Keratinocyte (primary cell): ENCODE results near the gene CCSER1. TPM values are rescaled to one million over a fixed set of nuclear protein-coding genes. Genes with fewer than 3 reads are reported as not detected.

Experiments used
- DNase-seq: peaks from one replicate; pipeline ENCODE4 v3.0.0-alpha.2; 2011; ENCODE audit warnings: low read depth, missing footprints, low spot score
- FAIRE-seq: peaks from 2 replicates; lab custom pipeline; 2011; peaks lifted over from hg19 to GRCh38; lab: Jason Lieb, UNC
- H2AFZ ChIP-seq: 2 replicates; pipeline ENCODE4 v1.6.0; 2012; ENCODE audit warnings: low read length, control low read depth, inconsistent platforms; ENCODE audit not compliant: control insufficient read depth
- H3K27ac ChIP-seq: 2 replicates; pipeline ENCODE4 v1.5.1; 2011; ENCODE audit warnings: low read length; ENCODE audit not compliant: control insufficient read depth, insufficient read depth
- H3K27me3 ChIP-seq: 3 replicates; pipeline ENCODE4 v1.6.0; 2011; ENCODE audit warnings: low read length; ENCODE audit not compliant: control insufficient read depth, insufficient read depth; ENCODE audit errors: extremely low read depth
- H3K36me3 ChIP-seq, 2 experiments: 2 replicates in 1 of 2; 3 replicates in 1 of 2; pipeline ENCODE4 v1.5.1; 2011; ENCODE audit warnings: low read length in 2 of 2, mild to moderate bottlenecking in 1 of 2; ENCODE audit not compliant: control insufficient read depth in 2 of 2, insufficient read depth in 2 of 2; ENCODE audit errors: extremely low read depth in 1 of 2
- H3K4me1 ChIP-seq: 3 replicates; pipeline ENCODE4 v1.5.1; 2011; ENCODE audit warnings: low read length; ENCODE audit not compliant: control insufficient read depth, insufficient read depth; ENCODE audit errors: extremely low read depth
- H3K4me2 ChIP-seq: 3 replicates; pipeline ENCODE4 v1.6.0; 2011; ENCODE audit warnings: low read depth, low read length; ENCODE audit not compliant: control insufficient read depth, insufficient read depth; ENCODE audit errors: extremely low read depth
- H3K4me3 ChIP-seq, 3 experiments: fragments of 200-600 bp in 1 of 3; sonication (generic) in 1 of 3; 2 replicates in 2 of 3; 3 replicates in 1 of 3; pipeline ENCODE4 v1.5.1; 2011 to 2016; ENCODE audit warnings: low read length in 3 of 3, mild to moderate bottlenecking in 3 of 3, control low read depth in 2 of 3, inconsistent platforms in 1 of 3, low read depth in 1 of 3, mixed read lengths in 1 of 3, mixed run types in 1 of 3, moderate library complexity in 1 of 3; ENCODE audit not compliant: control insufficient read depth in 2 of 3, insufficient read depth in 2 of 3; ENCODE audit errors: extremely low read depth in 1 of 3
- H3K79me2 ChIP-seq: 2 replicates; pipeline ENCODE4 v1.6.0; 2012; ENCODE audit warnings: low read length; ENCODE audit not compliant: control insufficient read depth, insufficient read depth
- H3K9ac ChIP-seq: 3 replicates; pipeline ENCODE4 v1.6.0; 2011; ENCODE audit warnings: low read length; ENCODE audit not compliant: control insufficient read depth, insufficient read depth; ENCODE audit errors: extremely low read depth
- H3K9me1 ChIP-seq: 3 replicates; pipeline ENCODE4 v1.6.0; 2011; ENCODE audit warnings: low read length; ENCODE audit not compliant: control insufficient read depth, insufficient read depth; ENCODE audit errors: extremely low read depth
- H3K9me3 ChIP-seq: 2 replicates; pipeline ENCODE4 v1.5.1; 2012; ENCODE audit warnings: low read depth, low read length; ENCODE audit not compliant: control insufficient read depth
- H4K20me1 ChIP-seq: 3 replicates; pipeline ENCODE4 v1.6.0; 2011; ENCODE audit warnings: low read length; ENCODE audit not compliant: control insufficient read depth, insufficient read depth; ENCODE audit errors: extremely low read depth
- CTCF ChIP-seq, 3 experiments: IDR thresholded peaks in 1 of 3; conservative IDR thresholded peaks in 1 of 3; optimal IDR thresholded peaks in 1 of 3; 2 replicates in 2 of 3; 3 replicates in 1 of 3; pipeline versions ENCODE3 to v1.5.1; 2011; ENCODE audit warnings: low read length in 3 of 3, mild to moderate bottlenecking in 3 of 3, moderate library complexity in 2 of 3, control low read depth in 1 of 3, inconsistent platforms in 1 of 3; ENCODE audit not compliant: insufficient read depth in 2 of 3; ENCODE audit errors: extremely low read depth in 1 of 3
- EZH2 ChIP-seq: IDR thresholded peaks from one replicate; pipeline ENCODE4 v1.6.1; 2012; ENCODE audit warnings: inconsistent platforms, mild to moderate bottlenecking, low read length, moderate library complexity
- dilution Hi-C: fragments of 300-500 bp; cut with MboI; formaldehyde crosslinking; loops from one replicate; pipeline ENCODE4 v1.7.0; 2020; ENCODE audit warnings: low sequenced_read_pairs; ENCODE audit not compliant: extremely low pct_ligation_motif_present
- polyA plus RNA-seq, 5 experiments: library from polyadenylated mRNA; depleted of rRNA in 3 of 5; stranded (reverse) in 3 of 5; stranded (forward) in 1 of 5; unstranded in 1 of 5; fragments of >200 nt; gene quantifications; 1 replicate in 1 of 5; 2 replicates in 3 of 5; 3 replicates in 1 of 5; pipeline versions ENCODE4 v1.2.1 to v1.2.3, GENCODE V29; 2011 to 2012; ENCODE audit warnings: missing spikeins in 2 of 5, low read depth in 1 of 5, low replicate concordance in 1 of 5

The CCSER1 gene
- polyA plus RNA-seq, 1 donor (not counting 4 experiments of a cell fraction or from before 2014, with no cell fraction given), result 1.2 TPM

GRCh38 chr4:90209922-90210321, 82.7 kb downstream of the CCSER1 start:
- H3K9me3 ChIP-seq, result no peaks in the 10 kb centered on the region
- H3K9me1 ChIP-seq, result no peaks in the 10 kb centered on the region
- FAIRE-seq (no peak), DNase-seq (no peak)
- no peaks in the 10 kb centered on the region for H4K20me1 ChIP-seq
- no peak overlapping the region for H3K27ac ChIP-seq
- no peak overlapping the region for H3K4me3 ChIP-seq
- no peaks in the 10 kb centered on the region for H3K79me2 ChIP-seq
- H3K9ac ChIP-seq, result no peak overlapping the region
- no peaks in the 10 kb centered on the region for H3K4me1 ChIP-seq
- H3K36me3 ChIP-seq, result no peaks in the 10 kb centered on the region
- dilution Hi-C loops, result no loop called here
- no peak overlapping the region for H3K4me2 ChIP-seq
- H3K27me3 ChIP-seq, result no peaks in the 10 kb centered on the region
- TF ChIP-seq CTCF (optimal IDR thresholded peaks at IDR 0.05 in 1 of 3, IDR thresholded peaks at IDR 0.05 in 1 of 3, conservative IDR thresholded peaks at IDR 0.05 in 1 of 3; ENCODE audit: extremely low read depth in 1 of 3, insufficient read depth in 2 of 3, low read length in 3 of 3) (no peak), EZH2 (no peak)
- H2AFZ ChIP-seq, result no peak overlapping the region

DNA sequence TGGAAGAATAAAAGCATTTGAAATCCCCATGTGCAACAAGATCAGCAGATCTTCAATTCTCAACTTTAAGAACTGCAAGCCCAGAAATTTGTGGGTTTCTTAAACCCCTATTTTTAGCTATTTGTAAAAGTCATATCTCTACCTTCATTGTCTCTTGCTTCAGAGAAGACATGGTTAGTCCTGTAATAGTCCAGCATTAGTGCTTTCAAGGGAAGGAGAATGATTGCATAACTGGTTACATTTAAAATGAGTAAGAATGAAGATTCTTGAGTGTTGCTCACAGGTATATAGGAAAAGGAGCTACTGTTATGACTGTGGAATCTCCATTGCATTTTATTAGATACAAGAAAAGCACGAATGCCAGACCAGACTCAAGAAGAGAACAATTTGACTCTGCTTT, 84.0 kb downstream of the CCSER1 start:
- Histone ChIP-seq H3K9ac (no peak overlapping the region), H3K79me2 (no peaks in the 10 kb centered on the region), H3K4me1 (no peaks in the 10 kb centered on the region), H4K20me1 (no peaks in the 10 kb centered on the region), H3K27ac (no peak overlapping the region), H3K4me2 (no peak overlapping the region), H3K36me3 (no peaks in the 10 kb centered on the region), H3K27me3 (no peaks in the 10 kb centered on the region), H3K4me3 (no peak overlapping the region), H3K9me3 (no peaks in the 10 kb centered on the region), H3K9me1 (no peaks in the 10 kb centered on the region), H2AFZ (no peak overlapping the region)
- FAIRE-seq (no peak), DNase-seq (no peak)
- TF ChIP-seq EZH2 (no peak), CTCF (optimal IDR thresholded peaks at IDR 0.05 in 1 of 3, IDR thresholded peaks at IDR 0.05 in 1 of 3, conservative IDR thresholded peaks at IDR 0.05 in 1 of 3; ENCODE audit: extremely low read depth in 1 of 3, insufficient read depth in 2 of 3, low read length in 3 of 3) (no peak)
- dilution Hi-C loops, result no loop called here
